ENCODE measurements around the gene OGG1. TPM values are rescaled to one million over a fixed set of nuclear protein-coding genes. Genes with fewer than 3 reads are reported as not detected.

OGG1 gene
- total RNA-seq, 1 donor from 2014 or later: 17.2 TPM

DNA sequence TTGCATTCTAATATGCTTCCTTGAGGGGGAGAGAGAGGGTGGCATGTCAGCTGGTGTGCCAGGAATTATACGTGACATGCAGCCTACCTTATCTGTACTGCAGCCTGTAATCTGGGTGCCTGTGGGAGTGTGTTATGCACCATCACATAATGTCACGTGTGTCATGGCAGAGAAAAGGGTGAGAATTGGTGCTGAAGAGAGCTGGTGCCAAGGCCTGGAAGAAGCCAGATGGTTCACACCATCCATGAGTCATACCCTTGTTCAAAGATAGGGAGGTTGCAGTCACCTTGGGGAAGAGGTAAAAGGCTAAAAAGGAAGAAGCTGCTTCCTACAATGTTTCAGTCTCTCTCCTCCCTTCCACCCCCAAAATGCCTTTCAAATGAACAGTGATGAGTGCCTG is 12.9 kb upstream of the OGG1 start:
- H3K27me3 ChIP-seq: no peaks in the 10 kb centered on the region
- H3K27ac ChIP-seq: no peak overlapping the region
- TF ChIP-seq CTCF (IDR thresholded peaks at IDR 0.05): no peak
- intact Hi-C loops (cut with DNase I): no loop called here
- peaks cover 78% of the 10 kb centered on the region for H3K36me3 ChIP-seq
- H3K4me1 ChIP-seq: peaks cover 21% of the 10 kb centered on the region
- ATAC-seq: no peak
- H3K9me3 ChIP-seq: no peaks in the 10 kb centered on the region
- DNase-seq: no peak
- H3K4me3 ChIP-seq: no peak overlapping the region

GRCh38 chr3:9739181-9739580 is 10.6 kb upstream of the OGG1 start:
- H3K27me3 ChIP-seq: no peaks in the 10 kb centered on the region
- ATAC-seq: no peak
- peaks cover 6% of the 10 kb centered on the region for H3K4me1 ChIP-seq
- intact Hi-C loops (cut with DNase I): no loop called here
- H3K36me3 ChIP-seq: peaks cover 99% of the 10 kb centered on the region
- no peaks in the 10 kb centered on the region for H3K9me3 ChIP-seq
- no peak overlapping the region for H3K27ac ChIP-seq
- no peak for TF ChIP-seq CTCF (IDR thresholded peaks at IDR 0.05)
- DNase-seq: no peak
- no peak overlapping the region for H3K4me3 ChIP-seq

- Histone ChIP-seq H3K4me3 (no peak overlapping the region), H3K27me3 (no peaks in the 10 kb centered on the region), H3K9me3 (no peaks in the 10 kb centered on the region), H3K36me3 (peaks cover 100% of the 10 kb centered on the region), H3K4me1 (no peaks in the 10 kb centered on the region), H3K27ac (no peak overlapping the region)
- DNase-seq (no peak), ATAC-seq (no peak)
- TF ChIP-seq CTCF (IDR thresholded peaks at IDR 0.05): no peak
- intact Hi-C loops (cut with DNase I): no loop called here
Measured at GRCh38 chr3:9742560-9742959, 7.2 kb upstream of the OGG1 start.

DNA sequence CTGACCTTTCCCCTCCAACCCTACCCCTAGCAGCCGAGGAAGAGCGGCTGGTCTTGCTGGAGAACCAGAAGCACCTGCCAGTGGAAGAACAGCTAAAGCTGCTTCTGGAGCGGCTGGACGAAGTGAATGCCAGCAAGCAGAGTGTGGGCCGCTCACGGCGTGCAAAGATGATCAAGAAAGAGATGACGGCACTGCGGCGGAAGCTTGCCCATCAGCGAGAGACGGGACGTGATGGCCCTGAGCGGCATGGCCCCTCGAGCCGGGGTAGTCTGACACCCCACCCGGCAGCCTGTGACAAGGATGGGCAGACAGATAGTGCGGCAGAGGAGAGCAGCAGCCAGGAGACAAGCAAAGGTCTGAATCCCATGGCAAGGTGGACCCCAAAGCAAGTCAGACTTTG is 6.2 kb upstream of the OGG1 start:
- no peak for TF ChIP-seq CTCF (IDR thresholded peaks at IDR 0.05)
- ATAC-seq: no peak
- Histone ChIP-seq H3K4me1 (no peaks in the 10 kb centered on the region), H3K9me3 (no peaks in the 10 kb centered on the region), H3K4me3 (no peak overlapping the region), H3K36me3 (peaks cover 95% of the 10 kb centered on the region), H3K27ac (no peak overlapping the region), H3K27me3 (no peaks in the 10 kb centered on the region)
- intact Hi-C loops (cut with DNase I): no loop called here
- no peak for DNase-seq

DNA sequence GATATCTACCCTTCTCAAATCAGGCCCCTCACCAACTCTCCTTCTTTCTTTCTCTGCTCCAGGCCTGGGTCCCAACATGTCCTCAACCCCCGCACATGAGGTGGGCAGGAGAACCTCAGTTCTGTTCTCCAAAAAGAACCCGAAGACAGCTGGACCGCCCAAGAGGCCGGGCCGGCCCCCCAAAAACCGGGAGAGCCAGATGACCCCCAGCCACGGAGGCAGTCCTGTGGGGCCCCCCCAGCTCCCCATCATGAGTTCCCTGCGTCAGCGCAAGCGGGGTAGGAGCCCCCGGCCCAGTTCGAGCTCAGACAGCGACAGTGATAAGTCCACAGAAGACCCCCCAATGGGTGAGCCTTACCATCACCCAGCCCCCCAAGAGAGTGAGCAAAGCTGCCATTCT is 5.6 kb upstream of the OGG1 start:
- no peaks in the 10 kb centered on the region for H3K9me3 ChIP-seq
- H3K36me3 ChIP-seq: peaks cover 89% of the 10 kb centered on the region
- H3K4me3 ChIP-seq: no peak overlapping the region
- DNase-seq: no peak
- H3K27ac ChIP-seq: no peak overlapping the region
- TF ChIP-seq CTCF (IDR thresholded peaks at IDR 0.05): no peak
- ATAC-seq: no peak
- intact Hi-C loops (cut with DNase I): no loop called here
- H3K27me3 ChIP-seq: no peaks in the 10 kb centered on the region
- H3K4me1 ChIP-seq: peaks cover 4% of the 10 kb centered on the region

- ATAC-seq (no peak), DNase-seq (no peak)
- intact Hi-C loops (cut with DNase I): no loop called here
- peaks cover 75% of the 10 kb centered on the region for H3K36me3 ChIP-seq
- no peak overlapping the region for H3K4me3 ChIP-seq
- no peaks in the 10 kb centered on the region for H3K27me3 ChIP-seq
- H3K9me3 ChIP-seq: no peaks in the 10 kb centered on the region
- H3K27ac ChIP-seq: no peak overlapping the region
- no peak for TF ChIP-seq CTCF (IDR thresholded peaks at IDR 0.05)
- peaks cover 8% of the 10 kb centered on the region for H3K4me1 ChIP-seq
Measured at GRCh38 chr3:9745521-9745920, 4.2 kb upstream of the OGG1 start.
